Measurements from ENCODE around the gene EIF4EBP2.

Gene EIF4EBP2

GRCh38 chr10:70474780-70475179 lies 70.8 kb downstream of the EIF4EBP2 start:
- FAIRE-seq: no peak
- TF ChIP-seq CTCF (IDR thresholded peaks at IDR 0.05; ENCODE audit: insufficient read depth, missing control alignments): no peak
- no peak for DNase-seq (ENCODE audit: insufficient read length, low spot score)

GRCh38 chr10:70475661-70476060 lies 71.7 kb downstream of the EIF4EBP2 start:
- FAIRE-seq: no peak
- DNase-seq (ENCODE audit: insufficient read length, low spot score): no peak

DNA sequence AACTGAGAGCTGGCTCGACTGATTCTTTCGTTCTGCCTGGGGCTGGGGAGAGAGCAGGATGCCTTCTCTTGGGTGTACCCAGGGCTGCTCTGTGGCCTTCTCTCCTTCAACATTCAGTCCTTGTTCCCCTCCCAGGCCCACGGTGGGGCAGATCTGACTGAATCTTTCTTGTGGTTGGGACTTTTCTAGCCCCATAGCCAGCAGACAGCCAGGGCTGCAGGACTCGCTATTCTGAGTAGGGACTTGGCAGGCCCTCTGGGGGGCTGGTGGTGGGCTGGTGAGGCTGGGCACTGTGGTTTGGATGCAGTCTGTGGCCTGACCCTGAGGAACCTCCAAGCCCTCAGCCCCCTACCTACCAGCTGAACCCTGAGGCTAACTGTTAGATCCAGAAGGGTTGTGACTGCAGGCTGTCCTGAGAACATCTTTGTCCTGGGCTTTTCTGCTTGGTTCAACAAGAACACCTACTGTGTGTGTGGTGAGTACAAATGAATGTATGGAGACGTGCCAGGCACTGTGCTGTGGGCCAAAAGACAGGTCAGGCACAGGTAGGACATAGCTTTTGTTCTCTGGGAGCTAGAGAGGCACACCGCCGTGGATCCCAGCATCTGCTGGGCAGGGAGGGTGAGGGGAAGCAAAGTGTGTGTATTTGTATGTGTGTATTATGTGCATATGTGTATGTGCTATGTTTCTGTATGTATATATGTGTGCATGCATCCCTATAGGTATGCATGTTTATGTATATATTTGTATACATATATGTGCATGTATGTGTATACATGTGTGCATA lies 72.5 kb downstream of the EIF4EBP2 start:
- DNase-seq (ENCODE audit: insufficient read length, low spot score) (no peak), FAIRE-seq (no peak)
- TF ChIP-seq CTCF (IDR thresholded peaks at IDR 0.05; ENCODE audit: insufficient read depth, missing control alignments): no peak

More at GRCh38 chr10:70475661-70476060, 71.7 kb downstream of the EIF4EBP2 start:
- no peak for TF ChIP-seq CTCF (IDR thresholded peaks at IDR 0.05; ENCODE audit: insufficient read depth, missing control alignments)

- TF ChIP-seq CTCF (IDR thresholded peaks at IDR 0.05; ENCODE audit: insufficient read depth, missing control alignments): no peak
- FAIRE-seq (no peak), DNase-seq (ENCODE audit: insufficient read length, low spot score) (no peak)
Measured at GRCh38 chr10:70477661-70478162, 73.8 kb downstream of the EIF4EBP2 start.

Measured in D721Med (cell line).